WTC11 (cell line): ENCODE results near the gene NHERF1. TPM values are rescaled to one million over a fixed set of nuclear protein-coding genes. Genes with fewer than 3 reads are reported as not detected.

Experiments used
- ATAC-seq: fragments of 200-7000 bp; cut with Tn5 transposase; 2 replicates; pipeline ENCODE4 v1.10.0; 2021; ENCODE audit warnings: mild to moderate bottlenecking, moderate library complexity
- CTCF ChIA-PET: fragments of 300-600 bp; sonication (Branson Sonifier 250); formaldehyde crosslinking; loops from one replicate; lab custom pipeline; 2021; ENCODE audit warnings: antibody characterized with exemption; lab: Charles Lee
- POLR2A ChIA-PET: fragments of 350-600 bp; sonication (Branson Sonifier 250); formaldehyde crosslinking; loops from one replicate; lab custom pipeline; 2021; ENCODE audit warnings: antibody characterized with exemption; lab: Charles Lee
- DNase-seq: peaks from one replicate; pipeline ENCODE4 v3.0.0; 2021; ENCODE audit warnings: low spot score
- H3K27ac Mint-ChIP-seq: 2 replicates; pipeline ENCODE4 v1.8.0; 2021; ENCODE audit warnings: mixed read lengths
- H3K27me3 Mint-ChIP-seq: 2 replicates; pipeline ENCODE4 v1.8.0; 2021; ENCODE audit warnings: low read depth, mild to moderate bottlenecking, moderate library complexity, mixed read lengths
- H3K36me3 Mint-ChIP-seq: 2 replicates; pipeline ENCODE4 v1.8.0; 2021; ENCODE audit warnings: mixed read lengths
- H3K4me1 Mint-ChIP-seq: 2 replicates; pipeline ENCODE4 v1.8.0; 2022; ENCODE audit warnings: mixed read lengths
- H3K4me3 Mint-ChIP-seq: 2 replicates; pipeline ENCODE4 v1.8.0; 2021; ENCODE audit warnings: mild to moderate bottlenecking, moderate library complexity, mixed read lengths
- H3K9me3 Mint-ChIP-seq: 2 replicates; pipeline ENCODE4 v1.8.0; 2021; ENCODE audit warnings: mixed read lengths
- AR ChIP-seq: fragments of 250-450 bp; sonication (Bioruptor Pico); IDR thresholded peaks from 2 replicates; pipeline ENCODE4 v1.9.0; 2021; ENCODE audit warnings: mild to moderate bottlenecking
- ATF1 ChIP-seq: sonication (generic); formaldehyde crosslinking; IDR thresholded peaks from 2 replicates; pipeline ENCODE4 v1.8.1; 2023; ENCODE audit warnings: mild to moderate bottlenecking, moderate library complexity, missing genetic modification reagents
- CBFB ChIP-seq: sonication (generic); formaldehyde crosslinking; IDR thresholded peaks from 2 replicates; pipeline ENCODE4 v1.8.1; 2022; ENCODE audit warnings: mild to moderate bottlenecking, low read depth, missing genetic modification reagents
- CREM ChIP-seq: sonication (generic); formaldehyde crosslinking; IDR thresholded peaks from 2 replicates; pipeline ENCODE4 v1.8.1; 2022; ENCODE audit warnings: mild to moderate bottlenecking, missing genetic modification reagents, moderate library complexity
- CTCF ChIP-seq: fragments of 200-600 bp; IDR thresholded peaks from 2 replicates; pipeline ENCODE4 v1.8.0; 2022; ENCODE audit warnings: antibody characterized with exemption
- E2F5 ChIP-seq: sonication (generic); formaldehyde crosslinking; IDR thresholded peaks from 2 replicates; pipeline ENCODE4 v1.8.1; 2022; ENCODE audit warnings: mild to moderate bottlenecking, moderate library complexity, missing genetic modification reagents
- GRHL2 ChIP-seq: fragments of 250-450 bp; sonication (Bioruptor Pico); IDR thresholded peaks from 2 replicates; pipeline ENCODE4 v1.8.0; 2022; ENCODE audit warnings: mild to moderate bottlenecking, moderate library complexity; ENCODE audit not compliant: insufficient replicate concordance, severe bottlenecking
- GTF2I ChIP-seq: fragments of 250-450 bp; sonication (Bioruptor Pico); conservative IDR thresholded peaks from 2 replicates; pipeline ENCODE4 v1.4.0; 2021; ENCODE audit warnings: mild to moderate bottlenecking
- JAZF1 ChIP-seq: fragments of 250-450 bp; sonication (Bioruptor Pico); IDR thresholded peaks from 2 replicates; pipeline ENCODE4 v1.9.0; 2021; ENCODE audit warnings: moderate library complexity, mild to moderate bottlenecking, inconsistent platforms
- MYBL2 ChIP-seq: sonication (generic); formaldehyde crosslinking; IDR thresholded peaks from 2 replicates; pipeline ENCODE4 v1.8.1; 2023; ENCODE audit warnings: mild to moderate bottlenecking, moderate library complexity, missing genetic modification reagents
- NFE2L1 ChIP-seq: sonication (generic); formaldehyde crosslinking; IDR thresholded peaks from 2 replicates; pipeline ENCODE4 v1.8.1; 2023; ENCODE audit warnings: missing genetic modification reagents
- RELA ChIP-seq: sonication (generic); formaldehyde crosslinking; IDR thresholded peaks from 2 replicates; pipeline ENCODE4 v1.8.1; 2022; ENCODE audit warnings: missing genetic modification reagents, mild to moderate bottlenecking, borderline replicate concordance
- SOX15 ChIP-seq: fragments of 250-450 bp; sonication (Bioruptor Pico); IDR thresholded peaks from 2 replicates; pipeline ENCODE4 v1.9.0; 2021; ENCODE audit warnings: mild to moderate bottlenecking
- TCF7 ChIP-seq: sonication (generic); formaldehyde crosslinking; IDR thresholded peaks from 2 replicates; pipeline ENCODE4 v1.8.0; 2022; ENCODE audit warnings: mild to moderate bottlenecking, low read depth, missing genetic modification reagents, moderate library complexity
- TP53 ChIP-seq: sonication (generic); formaldehyde crosslinking; IDR thresholded peaks from 2 replicates; pipeline ENCODE4 v1.8.1; 2023; ENCODE audit warnings: mild to moderate bottlenecking, missing genetic modification reagents
- ZMAT4 ChIP-seq: fragments of 250-450 bp; sonication (Bioruptor Pico); IDR thresholded peaks from 2 replicates; pipeline ENCODE4 v1.9.0; 2021; ENCODE audit warnings: mild to moderate bottlenecking
- ZNF121 ChIP-seq: sonication (generic); formaldehyde crosslinking; IDR thresholded peaks from 2 replicates; pipeline ENCODE4 v1.8.0; 2023; ENCODE audit warnings: missing genetic modification reagents
- ZNF416 ChIP-seq: fragments of 250-450 bp; sonication (Bioruptor Pico); IDR thresholded peaks from 2 replicates; pipeline ENCODE4 v1.9.0; 2021; ENCODE audit warnings: mild to moderate bottlenecking, inconsistent platforms
- ZNF423 ChIP-seq: fragments of 250-450 bp; sonication (Bioruptor Pico); IDR thresholded peaks from 2 replicates; pipeline ENCODE4 v2.1.2; 2022; ENCODE audit warnings: mild to moderate bottlenecking, moderate library complexity
- total RNA-seq: library from RNA; stranded (reverse); gene quantifications from 3 replicates; pipeline ENCODE4 v1.2.3, GENCODE V29; 2021
- TF ChIP-seq, protein P1 (sequence below): sonication (generic); formaldehyde crosslinking; IDR thresholded peaks from 2 replicates; pipeline ENCODE4 v1.8.1; 2022; ENCODE audit warnings: missing genetic modification reagents, borderline replicate concordance

NHERF1 gene
- total RNA-seq, 1 experiment from 2014 or later: 111 TPM

GRCh38 chr17:74759941-74760340 lies 11.5 kb downstream of the NHERF1 start:
- ATAC-seq (peak; percentile 67), DNase-seq (peak; percentile 47)
- no peaks in the 10 kb centered on the region for H3K27me3 Mint-ChIP-seq
- H3K4me1 Mint-ChIP-seq: peaks cover 52% of the 10 kb centered on the region
- POLR2A ChIA-PET: interaction anchor here (1.2 to 2.1 kb wide), 4 partner anchors 10 to 23 kb away, joined by 3 to 8 read pairs (median 5); partner anchors contain the start of gene RAB37
- no peak overlapping the region for H3K4me3 Mint-ChIP-seq
- H3K9me3 Mint-ChIP-seq: no peaks in the 10 kb centered on the region
- CTCF ChIA-PET: interaction anchor here (0.5 to 6.7 kb wide), 16 partner anchors 8 to 391 kb away, joined by 3 to 115 read pairs (median 6); partner anchors contain the start of genes RAB37 and USH1G
- peak overlapping the region; percentile 89 for H3K27ac Mint-ChIP-seq
- TF ChIP-seq E2F5 (CRISPR knock-in tag) (no peak), SOX15 (CRISPR knock-in tag) (no peak)
- TF ChIP-seq, all 79 proteins: peak for 0
- H3K36me3 Mint-ChIP-seq: no peaks in the 10 kb centered on the region

DNA sequence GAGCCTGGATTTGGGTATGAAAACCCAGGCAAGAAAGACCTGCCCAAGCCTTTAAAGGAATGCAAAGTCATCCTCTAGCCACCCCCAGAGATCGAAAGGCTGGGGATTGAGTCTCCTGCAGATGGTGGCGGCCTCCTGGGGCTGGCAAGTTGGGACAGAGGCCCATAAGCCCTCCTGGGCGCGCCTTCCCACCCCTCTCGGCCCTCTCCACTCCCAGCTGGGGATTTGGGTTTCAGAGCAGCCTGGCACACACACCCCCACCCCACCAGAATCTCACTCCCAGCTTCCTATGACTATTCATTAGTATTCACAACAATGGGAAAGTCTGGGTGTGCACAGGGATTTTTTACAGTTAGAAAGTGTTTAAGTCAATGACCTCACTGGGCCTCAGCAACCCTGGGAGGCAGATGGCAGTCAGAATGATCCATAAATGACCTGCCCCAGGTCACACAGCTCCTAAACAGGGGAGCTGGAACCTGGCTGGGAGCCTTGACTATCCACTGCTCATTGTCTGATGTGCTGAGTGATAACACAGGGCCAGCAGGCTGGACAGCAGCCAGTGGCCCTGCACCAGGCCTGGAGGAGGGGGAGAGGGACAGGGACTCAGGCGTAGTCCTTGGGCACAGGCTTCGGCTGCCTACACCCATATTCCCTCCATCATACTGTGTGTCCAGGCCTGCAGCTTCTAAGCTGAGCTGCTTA lies 12.1 kb downstream of the NHERF1 start:
- no peaks in the 10 kb centered on the region for H3K27me3 Mint-ChIP-seq
- no peaks in the 10 kb centered on the region for H3K36me3 Mint-ChIP-seq
- peak overlapping the region; percentile 65 for H3K27ac Mint-ChIP-seq
- peaks cover 52% of the 10 kb centered on the region for H3K4me1 Mint-ChIP-seq
- H3K9me3 Mint-ChIP-seq: no peaks in the 10 kb centered on the region
- CTCF ChIA-PET: interaction anchor here (0.7 to 6.7 kb wide), 15 partner anchors 9 to 391 kb away, joined by 3 to 115 read pairs (median 7); partner anchors contain the start of genes RAB37 and USH1G
- no peak for TF ChIP-seq GRHL2
- 0 out of 2 replicates have a peak, but pooled peaks have one; percentile 45 for TF ChIP-seq NFE2L1 (CRISPR knock-in tag)
- no peak overlapping the region for H3K4me3 Mint-ChIP-seq
- ATAC-seq (peak; percentile 15), DNase-seq (no peak)
- POLR2A ChIA-PET: interaction anchor here (1.3 to 2.1 kb wide), 3 partner anchors 11 to 23 kb away, joined by 3 to 8 read pairs (median 6); partner anchors contain the start of gene RAB37

DNA sequence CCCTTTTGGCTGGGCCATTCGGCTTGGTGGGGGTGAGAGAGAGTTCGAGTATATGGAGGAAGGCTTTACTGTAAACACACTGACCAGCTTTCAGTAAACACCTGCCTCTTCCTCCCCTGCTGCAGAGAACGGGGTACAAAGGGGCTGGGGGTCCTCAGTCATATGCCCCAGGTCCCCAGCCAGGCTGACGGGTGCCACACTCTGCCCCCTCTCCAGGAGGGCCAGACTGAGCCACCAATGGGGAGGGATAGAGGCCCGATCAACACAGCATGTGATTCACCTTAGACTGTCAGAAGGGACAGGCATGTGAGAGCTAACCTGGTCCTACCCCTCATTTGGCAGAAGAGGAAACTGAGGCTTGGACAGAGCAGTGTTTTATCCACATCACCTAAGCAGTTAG lies 13.0 kb downstream of the NHERF1 start:
- H3K4me3 Mint-ChIP-seq: no peak overlapping the region
- no peak for ATAC-seq
- ChIA-PET POLR2A (interaction anchor here (1.5 kb wide), 1 partner anchor 16 kb away, joined by 3 read pairs; no protein-coding TSS in a partner anchor), CTCF (interaction anchor here (2.3 to 6.7 kb wide), 5 partner anchors 12 to 104 kb away, joined by 14 to 115 read pairs (median 24); partner anchors contain the start of gene RAB37)
- H3K4me1 Mint-ChIP-seq: peaks cover 52% of the 10 kb centered on the region
- H3K9me3 Mint-ChIP-seq: no peaks in the 10 kb centered on the region
- TF ChIP-seq ZNF121 (CRISPR knock-in tag) (no peak), GTF2I (no peak), TCF7 (no peak), AR (no peak)
- no peak overlapping the region for H3K27ac Mint-ChIP-seq
- no peak for DNase-seq
- H3K36me3 Mint-ChIP-seq: peaks cover 6% of the 10 kb centered on the region; the same call in 1 of the 2 replicates
- H3K27me3 Mint-ChIP-seq: no peaks in the 10 kb centered on the region

DNA sequence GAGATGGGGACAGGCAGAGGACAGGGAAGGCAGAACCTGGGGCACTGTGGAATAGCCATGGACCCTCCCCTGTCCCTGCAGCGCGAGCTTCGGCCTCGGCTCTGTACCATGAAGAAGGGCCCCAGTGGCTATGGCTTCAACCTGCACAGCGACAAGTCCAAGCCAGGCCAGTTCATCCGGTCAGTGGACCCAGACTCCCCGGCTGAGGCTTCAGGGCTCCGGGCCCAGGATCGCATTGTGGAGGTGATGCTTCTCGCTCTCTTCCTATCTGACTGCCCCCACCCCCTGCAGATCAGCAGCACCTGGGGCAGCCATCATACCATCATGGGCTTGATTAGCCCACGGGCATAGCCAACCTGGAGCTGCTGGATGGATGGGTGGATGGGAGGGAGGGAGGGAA lies 13.5 kb downstream of the NHERF1 start:
- peaks cover 6% of the 10 kb centered on the region; the same call in 1 of the 2 replicates for H3K36me3 Mint-ChIP-seq
- H3K4me3 Mint-ChIP-seq: no peak overlapping the region
- POLR2A ChIA-PET: interaction anchor here (0.7 to 1.5 kb wide), 2 partner anchors 16 to 56 kb away, joined by 3 read pairs; no protein-coding TSS in a partner anchor
- ATAC-seq (no peak), DNase-seq (no peak)
- H3K27me3 Mint-ChIP-seq: no peaks in the 10 kb centered on the region
- TF ChIP-seq SOX15 (CRISPR knock-in tag) (no peak), TP53 (CRISPR knock-in tag) (no peak), CBFB (CRISPR knock-in tag) (no peak), GRHL2 (no peak), ZMAT4 (CRISPR knock-in tag) (no peak), ZNF423 (CRISPR knock-in tag) (no peak), RELA (CRISPR knock-in tag) (no peak), CTCF (no peak), ATF1 (CRISPR knock-in tag) (no peak), CREM (no peak), MYBL2 (CRISPR knock-in tag) (no peak), ZNF416 (CRISPR knock-in tag) (no peak), JAZF1 (no peak)
- TF ChIP-seq, protein P1, sequence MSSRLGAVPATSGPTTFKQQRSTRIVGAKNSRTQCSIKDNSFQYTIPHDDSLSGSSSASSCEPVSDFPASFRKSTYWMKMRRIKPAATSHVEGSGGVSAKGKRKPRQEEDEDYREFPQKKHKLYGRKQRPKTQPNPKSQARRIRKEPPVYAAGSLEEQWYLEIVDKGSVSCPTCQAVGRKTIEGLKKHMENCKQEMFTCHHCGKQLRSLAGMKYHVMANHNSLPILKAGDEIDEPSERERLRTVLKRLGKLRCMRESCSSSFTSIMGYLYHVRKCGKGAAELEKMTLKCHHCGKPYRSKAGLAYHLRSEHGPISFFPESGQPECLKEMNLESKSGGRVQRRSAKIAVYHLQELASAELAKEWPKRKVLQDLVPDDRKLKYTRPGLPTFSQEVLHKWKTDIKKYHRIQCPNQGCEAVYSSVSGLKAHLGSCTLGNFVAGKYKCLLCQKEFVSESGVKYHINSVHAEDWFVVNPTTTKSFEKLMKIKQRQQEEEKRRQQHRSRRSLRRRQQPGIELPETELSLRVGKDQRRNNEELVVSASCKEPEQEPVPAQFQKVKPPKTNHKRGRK (CRISPR knock-in tag): no peak
- peaks cover 49% of the 10 kb centered on the region for H3K4me1 Mint-ChIP-seq
- CTCF ChIA-PET: interaction anchor here (2.3 kb wide), 1 partner anchor 25 kb away, joined by 17 read pairs; the partner anchor contains the start of gene RAB37
- no peaks in the 10 kb centered on the region for H3K9me3 Mint-ChIP-seq
- H3K27ac Mint-ChIP-seq: no peak overlapping the region
